Adrenal gland (tissue), 5 donors: ENCODE measurements around the gene KATNB1.

Experiments used
- CTCF ChIP-seq, 6 experiments: fragments of 450-650 bp in 4 of 6; fragments of 200-600 bp in 2 of 6; sonication (generic) in 1 of 6; IDR thresholded peaks; 1 replicate in 5 of 6; 2 replicates in 1 of 6; pipeline versions ENCODE4 v1.5.1 to v1.8.0; 2016 to 2021; ENCODE audit warnings: antibody characterized with exemption in 6 of 6, mild to moderate bottlenecking in 2 of 6, moderate library complexity in 1 of 6
- POLR2A ChIP-seq, 2 donors: fragments of 450-650 bp; IDR thresholded peaks; one replicate each; pipeline ENCODE4 v1.6.1; 2017; ENCODE audit warnings: antibody characterized with exemption in 2 of 2, mild to moderate bottlenecking in 2 of 2, moderate library complexity in 1 of 2
- donor health status: DM: no; HTN: no; CAD: no.

- TF ChIP-seq CTCF (IDR thresholded peaks at IDR 0.05): no peak
- TF ChIP-seq POLR2A (IDR thresholded peaks at IDR 0.05): no peak
Measured at GRCh38 chr16:57732714-57733113, 2.9 kb upstream of the KATNB1 start.
